ENCODE data around the gene CGAS. TPM values are rescaled to one million over a fixed set of nuclear protein-coding genes. Genes with fewer than 3 reads are reported as not detected.
"Not testable (repeated sequence)": the region's sequence is repeated elsewhere in the genome, so short reads cannot be mapped to it uniquely, and the experiment has no call there.

The CGAS gene
- polyA plus RNA-seq, 1 donor = 2.8 TPM

- not testable (repeated sequence) for H3K9me3 ChIP-seq (ENCODE audit: control insufficient read depth, low read depth, low read length); H3K4me3 ChIP-seq (ENCODE audit: low read length); H3K4me1 ChIP-seq (ENCODE audit: control insufficient read depth, insufficient read depth, low read length); H3K27me3 ChIP-seq (ENCODE audit: control insufficient read depth, insufficient read depth, low read length); H3K27ac ChIP-seq (ENCODE audit: low read length); DNase-seq; H3K36me3 ChIP-seq (ENCODE audit: control insufficient read depth, insufficient read depth, low read length)
- WGBS (ENCODE audit: insufficient coverage, low lambda C conversion rate) = no CpG with 5 or more reads among the region's 10 CpGs
Observed at GRCh38 chr6:73381531-73381930, 70.6 kb downstream of the CGAS start.

DNA sequence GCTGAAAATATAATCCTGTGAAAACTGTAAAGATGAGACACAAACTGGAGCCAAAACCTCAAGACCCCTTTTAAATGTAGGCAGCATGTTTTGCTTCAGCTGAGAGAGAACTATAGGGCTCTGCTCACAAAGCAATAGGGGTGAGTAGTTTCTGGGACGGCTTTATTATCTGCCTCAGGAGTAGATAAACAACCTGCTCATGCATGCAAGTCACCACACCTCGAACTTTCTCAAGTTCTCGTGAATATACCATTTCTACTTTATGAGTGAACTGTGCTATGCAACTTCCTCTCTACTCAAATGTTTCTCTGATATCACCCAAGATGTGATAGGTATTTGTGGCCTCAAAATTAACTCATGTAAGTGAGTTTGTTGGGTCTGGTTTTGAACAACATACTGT lies 74.9 kb downstream of the CGAS start:
- no peaks in the 10 kb centered on the region for H3K27me3 ChIP-seq (ENCODE audit: control insufficient read depth, insufficient read depth, low read length)
- no peak for DNase-seq
- no peaks in the 10 kb centered on the region for H3K36me3 ChIP-seq (ENCODE audit: control insufficient read depth, insufficient read depth, low read length)
- no peaks in the 10 kb centered on the region for H3K9me3 ChIP-seq (ENCODE audit: control insufficient read depth, low read depth, low read length)
- no peak overlapping the region for H3K4me3 ChIP-seq (ENCODE audit: low read length)
- H3K4me1 ChIP-seq (ENCODE audit: control insufficient read depth, insufficient read depth, low read length) = no peaks in the 10 kb centered on the region
- H3K27ac ChIP-seq (ENCODE audit: low read length) = no peak overlapping the region
- no CpG with 5 or more reads among the region's 3 CpGs for WGBS (ENCODE audit: insufficient coverage, low lambda C conversion rate)

- no CpG with 5 or more reads among the region's 1 CpG for WGBS (ENCODE audit: insufficient coverage, low lambda C conversion rate)
Observed at GRCh38 chr6:73375216-73375615, 76.9 kb downstream of the CGAS start.

More at GRCh38 chr6:73375216-73375615, 76.9 kb downstream of the CGAS start:
- no peak overlapping the region for H3K27ac ChIP-seq (ENCODE audit: low read length)
- no peaks in the 10 kb centered on the region for H3K36me3 ChIP-seq (ENCODE audit: control insufficient read depth, insufficient read depth, low read length)
- no peaks in the 10 kb centered on the region for H3K4me1 ChIP-seq (ENCODE audit: control insufficient read depth, insufficient read depth, low read length)
- H3K9me3 ChIP-seq (ENCODE audit: control insufficient read depth, low read depth, low read length) = peaks cover 3% of the 10 kb centered on the region
- no peak for DNase-seq
- no peaks in the 10 kb centered on the region for H3K27me3 ChIP-seq (ENCODE audit: control insufficient read depth, insufficient read depth, low read length)
- no peak overlapping the region for H3K4me3 ChIP-seq (ENCODE audit: low read length)

Other genes with a start within 250 kb of the CGAS start
- gene KHDC1L, start 226.8 kb downstream of the CGAS start, polyA plus RNA-seq = 0.13 TPM
- gene KHDC1, start 189.1 kb downstream of the CGAS start, polyA plus RNA-seq = 4.2 TPM
- gene DPPA5, start 98.0 kb downstream of the CGAS start, polyA plus RNA-seq = not detected
- not detected for gene KHDC3L, start 89.6 kb downstream of the CGAS start, polyA plus RNA-seq
- 0.43 TPM for gene OOEP, start 82.4 kb downstream of the CGAS start, polyA plus RNA-seq
- 0.63 TPM for gene DDX43, start 57.5 kb downstream of the CGAS start, polyA plus RNA-seq
- 24.0 TPM for gene MTO1, start 9.4 kb upstream of the CGAS start, polyA plus RNA-seq
- 17,872 TPM for gene EEF1A1, start 68.7 kb upstream of the CGAS start, polyA plus RNA-seq
- 72.9 TPM for gene SLC17A5, start 201.7 kb upstream of the CGAS start, polyA plus RNA-seq
- gene CD109, start 243.9 kb upstream of the CGAS start, polyA plus RNA-seq = 4.7 TPM

Measured in large intestine (tissue), 3 donors.